ENCODE results near the gene ASAP2.

ASAP2 gene

GRCh38 chr2:9296559-9296958, 89.9 kb downstream of the ASAP2 start:
- no peak overlapping the region for H2BK5ac ChIP-seq (ENCODE audit: low read length)
- no peak overlapping the region for H2AK5ac ChIP-seq (ENCODE audit: low read depth, low read length)
- peaks cover 3% of the 10 kb centered on the region for H3K79me1 ChIP-seq (ENCODE audit: low read depth, low read length)
- no peak overlapping the region for H2BK120ac ChIP-seq (ENCODE audit: low read depth, low read length)
- no peak overlapping the region for H3K18ac ChIP-seq (ENCODE audit: low read length)
- H3K14ac ChIP-seq (ENCODE audit: low read length): no peak overlapping the region
- no peak for DNase-seq (ENCODE audit: low spot score)
- no peak overlapping the region for H3K4me3 ChIP-seq (ENCODE audit: low read length in 2 of 2)
- H3K4ac ChIP-seq (ENCODE audit: low read length): no peak overlapping the region
- no peak overlapping the region for H2BK12ac ChIP-seq (ENCODE audit: low read length)
- no peak overlapping the region for H2BK15ac ChIP-seq (ENCODE audit: low read length)
- peaks cover 4% of the 10 kb centered on the region in 2 donors for H3K4me1 ChIP-seq (ENCODE audit: control insufficient read depth in 2 of 2, insufficient read depth in 1 of 2, low read depth in 1 of 2, low read length in 2 of 2)
- H4K91ac ChIP-seq (ENCODE audit: low read depth, low read length, poor library complexity): no peak overlapping the region
- peaks cover 6 to 54% of the 10 kb centered on the region in 2 donors for H3K36me3 ChIP-seq (replicated peaks in 1 of 2; ENCODE audit: control insufficient read depth in 2 of 2, insufficient read depth in 2 of 2, low read length in 2 of 2)
- no peak overlapping the region for H3K9ac ChIP-seq (ENCODE audit: low read depth, low read length, poor library complexity)
- H2AFZ ChIP-seq (ENCODE audit: low read length): no peak overlapping the region
- no CpG with 5 or more reads among the region's 4 CpGs for WGBS, 2 donors (ENCODE audit: extremely low coverage in 2 of 2, insufficient read length in 2 of 2, insufficient replicate concordance in 1 of 2)
- no peak overlapping the region for H4K8ac ChIP-seq (ENCODE audit: low read depth, low read length)
- H3K4me2 ChIP-seq (ENCODE audit: insufficient read depth, low read length, poor library complexity, severe bottlenecking): no peak overlapping the region
- no peaks in the 10 kb centered on the region for H3K27me3 ChIP-seq (ENCODE audit: control insufficient read depth in 3 of 3, insufficient read depth in 3 of 3, low read depth in 1 of 3, low read length in 3 of 3)
- no peak overlapping the region for H3K27ac ChIP-seq (replicated peaks; ENCODE audit: low read length)
- H3K23ac ChIP-seq (ENCODE audit: low read depth, low read length, poor library complexity): no peak overlapping the region
- no peaks in the 10 kb centered on the region for H3K9me3 ChIP-seq (replicated peaks in 1 of 2; ENCODE audit: control insufficient read depth in 2 of 2, insufficient read depth in 1 of 2, low read depth in 1 of 2, low read length in 2 of 2)

- no peak overlapping the region for H3K4me2 ChIP-seq (ENCODE audit: insufficient read depth, low read length, poor library complexity, severe bottlenecking)
- no peak overlapping the region for H4K91ac ChIP-seq (ENCODE audit: low read depth, low read length, poor library complexity)
- H4K8ac ChIP-seq (ENCODE audit: low read depth, low read length): no peak overlapping the region
- no peaks in the 10 kb centered on the region for H3K27me3 ChIP-seq (ENCODE audit: control insufficient read depth in 3 of 3, insufficient read depth in 3 of 3, low read depth in 1 of 3, low read length in 3 of 3)
- no peak for DNase-seq (ENCODE audit: low spot score)
- no peak overlapping the region for H3K14ac ChIP-seq (ENCODE audit: low read length)
- H3K79me1 ChIP-seq (ENCODE audit: low read depth, low read length): peaks cover 3% of the 10 kb centered on the region
- H3K4me3 ChIP-seq (ENCODE audit: low read length in 2 of 2): no peak overlapping the region
- H3K27ac ChIP-seq (replicated peaks; ENCODE audit: low read length): no peak overlapping the region
- no peak overlapping the region for H3K4ac ChIP-seq (ENCODE audit: low read length)
- WGBS, 2 donors (ENCODE audit: extremely low coverage in 2 of 2, insufficient read length in 2 of 2, insufficient replicate concordance in 1 of 2): no CpG with 5 or more reads among the region's 6 CpGs
- H3K18ac ChIP-seq (ENCODE audit: low read length): no peak overlapping the region
- H2AK5ac ChIP-seq (ENCODE audit: low read depth, low read length): no peak overlapping the region
- no peak overlapping the region for H3K23ac ChIP-seq (ENCODE audit: low read depth, low read length, poor library complexity)
- H2AFZ ChIP-seq (ENCODE audit: low read length): no peak overlapping the region
- H3K9me3 ChIP-seq (replicated peaks in 1 of 2; ENCODE audit: control insufficient read depth in 2 of 2, insufficient read depth in 1 of 2, low read depth in 1 of 2, low read length in 2 of 2): no peaks in the 10 kb centered on the region
- no peak overlapping the region for H2BK5ac ChIP-seq (ENCODE audit: low read length)
- H3K4me1 ChIP-seq (ENCODE audit: control insufficient read depth in 2 of 2, insufficient read depth in 1 of 2, low read depth in 1 of 2, low read length in 2 of 2): peaks cover 4% of the 10 kb centered on the region in 2 donors
- H2BK15ac ChIP-seq (ENCODE audit: low read length): no peak overlapping the region
- H2BK120ac ChIP-seq (ENCODE audit: low read depth, low read length): no peak overlapping the region
- H3K36me3 ChIP-seq (replicated peaks in 1 of 2; ENCODE audit: control insufficient read depth in 2 of 2, insufficient read depth in 2 of 2, low read length in 2 of 2): peaks cover 6 to 56% of the 10 kb centered on the region in 2 donors
- no peak overlapping the region for H3K9ac ChIP-seq (ENCODE audit: low read depth, low read length, poor library complexity)
- H2BK12ac ChIP-seq (ENCODE audit: low read length): no peak overlapping the region
Measured at GRCh38 chr2:9297156-9297555, 90.5 kb downstream of the ASAP2 start.

DNA sequence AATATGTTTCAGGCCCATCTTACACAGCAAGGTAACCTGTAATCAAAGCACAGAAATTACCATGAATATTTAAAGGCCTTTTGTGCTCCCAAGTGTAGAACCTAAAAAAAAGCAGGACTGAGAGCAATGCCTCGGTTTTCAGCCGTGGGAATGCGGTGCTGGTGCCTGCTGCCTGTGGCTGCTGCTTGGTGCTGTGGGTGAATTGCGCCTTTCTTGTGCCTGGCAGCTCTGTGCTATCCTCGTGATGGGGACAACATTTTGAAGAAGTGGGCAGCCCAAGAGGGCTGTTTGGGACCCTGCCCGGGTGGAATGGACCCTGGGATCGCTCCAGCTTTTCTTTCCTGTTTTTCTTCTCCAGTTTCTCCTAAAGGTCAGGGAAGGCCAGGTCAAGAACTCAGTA, 91.2 kb downstream of the ASAP2 start:
- Histone ChIP-seq H2AFZ (ENCODE audit: low read length) (no peak overlapping the region), H3K4ac (ENCODE audit: low read length) (no peak overlapping the region), H3K4me3 (ENCODE audit: low read length in 2 of 2) (no peak overlapping the region), H4K91ac (ENCODE audit: low read depth, low read length, poor library complexity) (no peak overlapping the region), H3K4me2 (ENCODE audit: insufficient read depth, low read length, poor library complexity, severe bottlenecking) (no peak overlapping the region), H3K9ac (ENCODE audit: low read depth, low read length, poor library complexity) (no peak overlapping the region), H3K18ac (ENCODE audit: low read length) (no peak overlapping the region), H3K79me1 (ENCODE audit: low read depth, low read length) (peaks cover 3% of the 10 kb centered on the region), H2BK12ac (ENCODE audit: low read length) (no peak overlapping the region), H4K8ac (ENCODE audit: low read depth, low read length) (no peak overlapping the region), H2BK15ac (ENCODE audit: low read length) (no peak overlapping the region), H3K4me1 (ENCODE audit: control insufficient read depth in 2 of 2, insufficient read depth in 1 of 2, low read depth in 1 of 2, low read length in 2 of 2) (peaks cover 4% of the 10 kb centered on the region in 2 donors), H2BK5ac (ENCODE audit: low read length) (no peak overlapping the region), H3K23ac (ENCODE audit: low read depth, low read length, poor library complexity) (no peak overlapping the region), H3K14ac (ENCODE audit: low read length) (no peak overlapping the region), H3K27ac (replicated peaks; ENCODE audit: low read length) (no peak overlapping the region), H2AK5ac (ENCODE audit: low read depth, low read length) (no peak overlapping the region), H3K36me3 (replicated peaks in 1 of 2; ENCODE audit: control insufficient read depth in 2 of 2, insufficient read depth in 2 of 2, low read length in 2 of 2) (peaks cover 6 to 59% of the 10 kb centered on the region in 2 donors), H3K27me3 (ENCODE audit: control insufficient read depth in 3 of 3, insufficient read depth in 3 of 3, low read depth in 1 of 3, low read length in 3 of 3) (no peaks in the 10 kb centered on the region), H3K9me3 (replicated peaks in 1 of 2; ENCODE audit: control insufficient read depth in 2 of 2, insufficient read depth in 1 of 2, low read depth in 1 of 2, low read length in 2 of 2) (no peaks in the 10 kb centered on the region), H2BK120ac (ENCODE audit: low read depth, low read length) (no peak overlapping the region)
- WGBS, 2 donors (ENCODE audit: extremely low coverage in 2 of 2, insufficient read length in 2 of 2, insufficient replicate concordance in 1 of 2): no CpG with 5 or more reads among the region's 7 CpGs
- no peak for DNase-seq (ENCODE audit: low spot score)

DNA sequence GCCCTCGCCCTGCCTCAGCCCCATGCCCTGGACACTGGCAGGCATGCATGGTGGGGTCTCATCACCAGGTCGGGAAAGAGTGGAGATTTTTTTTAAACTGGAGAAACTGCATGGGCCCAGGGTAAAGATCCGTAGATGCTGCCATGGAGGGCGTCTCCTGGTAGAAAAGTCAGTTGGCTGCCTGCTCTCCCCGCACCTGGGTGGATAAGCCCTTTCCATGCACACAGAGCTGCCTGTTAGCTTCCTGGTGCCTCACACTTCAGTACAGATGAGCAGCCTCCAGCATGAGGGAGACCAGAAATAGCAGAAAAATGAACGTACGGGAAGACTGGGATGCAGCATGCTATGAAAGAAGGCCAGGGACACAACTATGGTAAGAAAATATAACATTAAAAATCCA, 92.0 kb downstream of the ASAP2 start:
- Histone ChIP-seq H2BK120ac (ENCODE audit: low read depth, low read length) (no peak overlapping the region), H2AK5ac (ENCODE audit: low read depth, low read length) (no peak overlapping the region), H3K4me3 (ENCODE audit: low read length in 2 of 2) (no peak overlapping the region), H3K27ac (replicated peaks; ENCODE audit: low read length) (no peak overlapping the region), H3K23ac (ENCODE audit: low read depth, low read length, poor library complexity) (no peak overlapping the region), H2BK15ac (ENCODE audit: low read length) (no peak overlapping the region), H4K8ac (ENCODE audit: low read depth, low read length) (no peak overlapping the region), H3K4me1 (ENCODE audit: control insufficient read depth in 2 of 2, insufficient read depth in 1 of 2, low read depth in 1 of 2, low read length in 2 of 2) (peaks cover 4% of the 10 kb centered on the region in 2 donors), H3K4me2 (ENCODE audit: insufficient read depth, low read length, poor library complexity, severe bottlenecking) (no peak overlapping the region), H2BK12ac (ENCODE audit: low read length) (no peak overlapping the region), H3K18ac (ENCODE audit: low read length) (no peak overlapping the region), H3K9me3 (replicated peaks in 1 of 2; ENCODE audit: control insufficient read depth in 2 of 2, insufficient read depth in 1 of 2, low read depth in 1 of 2, low read length in 2 of 2) (no peaks in the 10 kb centered on the region), H3K27me3 (ENCODE audit: control insufficient read depth in 3 of 3, insufficient read depth in 3 of 3, low read depth in 1 of 3, low read length in 3 of 3) (no peaks in the 10 kb centered on the region), H3K4ac (ENCODE audit: low read length) (no peak overlapping the region), H3K9ac (ENCODE audit: low read depth, low read length, poor library complexity) (no peak overlapping the region), H3K79me1 (ENCODE audit: low read depth, low read length) (peaks cover 3% of the 10 kb centered on the region), H3K14ac (ENCODE audit: low read length) (no peak overlapping the region), H2AFZ (ENCODE audit: low read length) (no peak overlapping the region), H2BK5ac (ENCODE audit: low read length) (no peak overlapping the region), H4K91ac (ENCODE audit: low read depth, low read length, poor library complexity) (no peak overlapping the region), H3K36me3 (replicated peaks in 1 of 2; ENCODE audit: control insufficient read depth in 2 of 2, insufficient read depth in 2 of 2, low read length in 2 of 2) (peaks cover 6 to 65% of the 10 kb centered on the region in 2 donors)
- DNase-seq (ENCODE audit: low spot score): no peak
- WGBS, 2 donors (ENCODE audit: extremely low coverage in 2 of 2, insufficient read length in 2 of 2, insufficient replicate concordance in 1 of 2): no CpG with 5 or more reads among the region's 7 CpGs
